ENCODE data around the gene LRRN4. TPM values are rescaled to one million over a fixed set of nuclear protein-coding genes. Genes with fewer than 3 reads are reported as not detected.

Gene LRRN4
- total RNA-seq, 4 donors from 2014 or later, result not detected

DNA sequence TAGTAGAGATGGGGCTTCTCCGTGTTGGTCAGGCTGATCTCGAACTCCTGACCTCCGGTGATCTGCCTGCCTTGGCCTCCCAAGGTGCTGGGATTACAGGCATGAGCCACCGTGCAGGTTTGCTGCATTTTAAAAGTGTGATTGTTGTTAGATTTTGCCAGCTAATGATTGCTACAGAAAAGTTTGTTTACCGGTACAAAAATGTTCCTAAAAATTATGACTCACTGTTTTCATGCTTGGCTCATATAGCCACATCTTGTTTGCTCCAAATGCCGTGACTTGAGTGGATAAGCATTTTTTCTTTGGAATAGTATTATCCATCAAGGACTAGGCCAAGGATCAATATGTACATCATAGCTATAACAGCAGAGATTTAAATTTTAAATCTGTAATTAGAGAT, 24.3 kb downstream of the LRRN4 start:
- 57 to 75% methylated on average over 2 to 4 of the region's 6 CpGs for WGBS, 2 donors (ENCODE audit: low coverage in 1 of 2)
- Histone ChIP-seq H3K4me1 (peaks cover 0 to 39% (median 7%) of the 10 kb centered on the region in 3 donors), H3K36me3 (peaks cover 0 to 31% of the 10 kb centered on the region in 2 donors), H3K9me3 (no peaks in the 10 kb centered on the region), H3K27ac (peak overlapping the region in 1 of 4 donors; percentile 4), H3K27me3 (no peaks in the 10 kb centered on the region), H3K4me3 (no peak overlapping the region)
- ATAC-seq, result peak; percentile 50
- TF ChIP-seq, protein P1, sequence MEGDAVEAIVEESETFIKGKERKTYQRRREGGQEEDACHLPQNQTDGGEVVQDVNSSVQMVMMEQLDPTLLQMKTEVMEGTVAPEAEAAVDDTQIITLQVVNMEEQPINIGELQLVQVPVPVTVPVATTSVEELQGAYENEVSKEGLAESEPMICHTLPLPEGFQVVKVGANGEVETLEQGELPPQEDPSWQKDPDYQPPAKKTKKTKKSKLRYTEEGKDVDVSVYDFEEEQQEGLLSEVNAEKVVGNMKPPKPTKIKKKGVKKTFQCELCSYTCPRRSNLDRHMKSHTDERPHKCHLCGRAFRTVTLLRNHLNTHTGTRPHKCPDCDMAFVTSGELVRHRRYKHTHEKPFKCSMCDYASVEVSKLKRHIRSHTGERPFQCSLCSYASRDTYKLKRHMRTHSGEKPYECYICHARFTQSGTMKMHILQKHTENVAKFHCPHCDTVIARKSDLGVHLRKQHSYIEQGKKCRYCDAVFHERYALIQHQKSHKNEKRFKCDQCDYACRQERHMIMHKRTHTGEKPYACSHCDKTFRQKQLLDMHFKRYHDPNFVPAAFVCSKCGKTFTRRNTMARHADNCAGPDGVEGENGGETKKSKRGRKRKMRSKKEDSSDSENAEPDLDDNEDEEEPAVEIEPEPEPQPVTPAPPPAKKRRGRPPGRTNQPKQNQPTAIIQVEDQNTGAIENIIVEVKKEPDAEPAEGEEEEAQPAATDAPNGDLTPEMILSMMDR (IDR thresholded peaks at IDR 0.05), result no peak
- TF ChIP-seq POLR2AphosphoS5 (IDR thresholded peaks at IDR 0.05) (peak; percentile 46), EP300 (IDR thresholded peaks at IDR 0.05) (no peak), POLR2A (IDR thresholded peaks at IDR 0.05) (no peak)

DNA sequence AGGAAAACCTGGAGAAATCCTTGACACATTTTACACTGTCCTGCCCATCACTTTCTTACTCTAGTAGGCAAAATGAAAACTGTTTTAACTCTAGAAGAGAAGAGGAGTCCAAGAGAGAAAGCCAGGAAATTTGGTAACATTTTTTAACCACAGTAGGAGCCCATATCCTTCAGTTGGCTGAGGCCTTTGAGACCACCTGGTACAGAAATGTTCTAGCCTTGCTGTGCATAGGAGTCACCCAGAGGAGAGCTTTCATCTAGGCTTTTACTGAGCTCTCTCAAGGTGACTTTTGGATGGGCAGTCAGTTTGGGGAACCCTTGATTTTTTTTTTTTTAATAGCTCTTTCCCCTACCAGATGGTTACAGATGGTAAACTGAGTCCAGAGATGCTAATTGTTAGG, 25.0 kb downstream of the LRRN4 start:
- no peak overlapping the region for H3K4me3 ChIP-seq
- H3K27me3 ChIP-seq, result no peaks in the 10 kb centered on the region
- H3K27ac ChIP-seq, result peak overlapping the region in 1 of 4 donors; percentile 4
- H3K36me3 ChIP-seq, result peaks cover 0 to 36% of the 10 kb centered on the region in 2 donors
- H3K4me1 ChIP-seq, result peaks cover 0 to 32% (median 2%) of the 10 kb centered on the region in 3 donors
- ATAC-seq, result no peak
- no peaks in the 10 kb centered on the region for H3K9me3 ChIP-seq
- TF ChIP-seq POLR2A (IDR thresholded peaks at IDR 0.05) (no peak), EP300 (IDR thresholded peaks at IDR 0.05) (no peak), POLR2AphosphoS5 (IDR thresholded peaks at IDR 0.05) (no peak)
- TF ChIP-seq, protein P1 (IDR thresholded peaks at IDR 0.05), result no peak

DNA sequence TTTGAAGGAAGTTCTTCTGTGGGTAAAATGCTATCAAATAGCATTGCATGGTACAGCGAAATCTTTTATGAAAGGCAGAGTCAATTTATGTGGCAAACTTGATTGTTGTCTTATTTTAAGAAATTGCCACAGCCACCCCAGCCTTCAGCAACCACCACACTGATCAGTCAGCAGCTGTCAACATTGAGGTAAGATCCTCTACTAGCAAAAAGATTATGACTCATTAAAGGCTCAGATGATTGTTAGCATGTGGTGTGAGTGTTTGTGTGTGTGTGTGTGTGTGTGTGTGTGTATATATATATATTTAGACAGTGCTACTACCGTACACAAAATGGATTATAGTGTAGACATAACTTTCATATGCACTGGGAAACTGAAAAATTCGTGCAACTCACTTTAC, 27.8 kb downstream of the LRRN4 start:
- no peak for ATAC-seq
- Histone ChIP-seq H3K4me3 (no peak overlapping the region), H3K27ac (no peak overlapping the region), H3K9me3 (no peaks in the 10 kb centered on the region), H3K27me3 (no peaks in the 10 kb centered on the region), H3K4me1 (peaks cover 0 to 25% (median 0%) of the 10 kb centered on the region in 3 donors), H3K36me3 (peaks cover 0 to 42% of the 10 kb centered on the region in 2 donors)
- 77 to 92% methylated on average over 2 to 3 of the region's 3 CpGs for WGBS, 2 donors (ENCODE audit: low coverage in 1 of 2)
- TF ChIP-seq POLR2A (IDR thresholded peaks at IDR 0.05) (no peak), EP300 (IDR thresholded peaks at IDR 0.05) (no peak), POLR2AphosphoS5 (IDR thresholded peaks at IDR 0.05) (no peak)
- TF ChIP-seq, protein P1 (IDR thresholded peaks at IDR 0.05), result no peak

DNA sequence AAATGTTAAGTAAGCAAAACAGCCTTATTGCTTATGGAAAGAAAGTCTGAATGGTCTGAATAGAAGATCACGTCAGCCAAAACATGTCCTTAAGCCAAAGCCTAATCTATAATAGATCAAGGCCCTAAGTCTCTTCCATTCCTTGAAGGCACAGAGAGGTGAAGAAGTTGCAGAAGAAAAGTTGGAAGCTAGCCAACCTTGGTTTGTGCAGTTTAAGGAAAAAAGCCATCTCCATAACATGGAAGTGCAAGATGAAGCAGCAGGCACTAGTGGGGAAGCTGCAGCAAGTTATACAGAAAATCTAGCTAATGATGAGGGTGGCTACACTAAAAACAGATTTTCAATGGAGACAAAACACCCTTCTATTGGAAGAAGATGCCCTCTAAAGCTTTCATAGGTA, 29.1 kb downstream of the LRRN4 start:
- TF ChIP-seq POLR2A (IDR thresholded peaks at IDR 0.05) (no peak), POLR2AphosphoS5 (IDR thresholded peaks at IDR 0.05) (no peak)
- TF ChIP-seq, protein P1 (IDR thresholded peaks at IDR 0.05), result no peak
- Histone ChIP-seq H3K27me3 (no peaks in the 10 kb centered on the region), H3K4me3 (no peak overlapping the region), H3K36me3 (peaks cover 0 to 43% of the 10 kb centered on the region in 2 donors), H3K4me1 (peaks cover 0 to 13% (median 0%) of the 10 kb centered on the region in 3 donors), H3K27ac (no peak overlapping the region), H3K9me3 (no peaks in the 10 kb centered on the region)
- ATAC-seq, result no peak
- WGBS, 2 donors (ENCODE audit: low coverage in 1 of 2), result 100% methylated on average over 1 of the region's 1 CpG

DNA sequence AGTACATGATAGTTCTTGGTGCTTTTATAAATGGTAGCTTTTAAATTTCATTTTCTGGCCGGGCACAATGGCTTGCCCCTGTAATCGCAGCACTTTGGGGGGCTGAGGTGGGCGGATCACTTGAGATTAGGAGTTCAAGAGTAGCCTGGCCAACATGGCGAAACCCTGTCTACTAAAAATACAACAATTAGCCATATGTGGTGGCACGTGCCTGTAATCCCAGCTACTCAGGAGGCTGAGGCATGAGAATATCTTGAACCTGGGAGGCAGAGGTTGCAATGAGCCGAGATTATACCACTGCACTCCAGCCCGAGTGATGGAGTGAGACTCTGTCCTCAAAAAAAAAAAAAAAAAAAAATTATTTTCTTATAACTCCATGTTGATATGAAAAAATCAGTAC, 36.0 kb downstream of the LRRN4 start:
- H3K9me3 ChIP-seq, result no peaks in the 10 kb centered on the region
- no peak for TF ChIP-seq EP300 (IDR thresholded peaks at IDR 0.05)
- no peak for TF ChIP-seq POLR2A (IDR thresholded peaks at IDR 0.05)
- TF ChIP-seq, protein P1 (IDR thresholded peaks at IDR 0.05), result no peak
- no peak for TF ChIP-seq POLR2AphosphoS5 (IDR thresholded peaks at IDR 0.05)
- peaks cover 0 to 5% (median 0%) of the 10 kb centered on the region in 3 donors for H3K4me1 ChIP-seq
- no peak overlapping the region for H3K27ac ChIP-seq
- H3K36me3 ChIP-seq, result peaks cover 0 to 49% of the 10 kb centered on the region in 2 donors
- no peak overlapping the region for H3K4me3 ChIP-seq
- H3K27me3 ChIP-seq, result no peaks in the 10 kb centered on the region
- WGBS, 2 donors (ENCODE audit: low coverage in 1 of 2), result 83 to 93% methylated on average over 4 to 5 of the region's 7 CpGs
- no peak for ATAC-seq

All from gastroesophageal sphincter (tissue), 4 donors.